NT2/D1 (cell line): ENCODE data around the gene OTUD7B.

Experiments
- SUZ12 ChIP-seq: IDR thresholded peaks from 2 replicates; pipeline ENCODE4 v1.6.1; 2011; ENCODE audit not compliant: insufficient read length, insufficient read depth; ENCODE audit errors: extremely low read depth
- ZNF274 ChIP-seq: IDR thresholded peaks from 2 replicates; pipeline ENCODE4 v1.6.1; 2011; ENCODE audit warnings: mild to moderate bottlenecking, low read depth, low read length

DNA sequence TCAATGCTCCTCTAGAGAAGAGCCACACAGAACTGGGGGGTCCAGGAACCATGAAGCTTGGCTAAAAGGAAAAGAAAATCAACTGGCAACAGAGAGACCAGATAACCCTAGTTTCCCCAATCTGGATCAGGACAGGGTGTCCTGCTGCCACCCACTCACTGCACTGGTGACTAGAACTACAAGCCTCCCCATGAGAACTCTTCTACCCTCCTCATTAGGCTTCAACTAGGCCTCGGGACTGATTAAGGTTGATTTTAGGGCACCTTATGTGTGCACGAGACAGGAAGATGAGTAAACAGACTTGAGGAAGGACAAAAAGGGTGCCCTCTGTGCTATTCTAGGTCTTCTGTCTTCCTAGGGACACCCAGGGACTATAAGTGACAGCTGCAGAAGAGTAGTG, 80.7 kb downstream of the OTUD7B start:
- TF ChIP-seq SUZ12 (no peak), ZNF274 (no peak)
